ENCODE measurements around the gene OLA1. TPM values are rescaled to one million over a fixed set of nuclear protein-coding genes. Genes with fewer than 3 reads are reported as not detected.

The OLA1 gene
- total RNA-seq, 1 experiment from 2014 or later = 182 TPM

DNA sequence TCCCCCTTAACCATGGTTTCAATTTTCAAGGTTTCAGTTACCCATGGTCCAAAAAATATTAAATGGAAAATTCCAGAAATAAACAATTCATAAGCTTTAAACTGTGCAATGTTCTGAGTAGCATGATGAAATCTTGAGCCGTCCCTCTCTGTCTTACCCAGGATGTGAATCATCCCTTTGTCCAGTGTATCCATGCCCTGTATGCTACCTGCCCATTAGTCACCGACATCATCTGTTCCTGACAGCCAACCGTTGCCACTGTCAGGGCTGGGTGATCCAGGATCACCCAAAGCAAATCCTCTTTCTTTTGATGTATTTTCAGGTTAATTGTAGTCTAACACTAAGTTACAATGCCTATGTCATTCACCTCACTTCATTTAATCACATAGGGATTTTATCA, 15.7 kb upstream of the OLA1 start:
- no peaks in the 10 kb centered on the region for H3F3A ChIP-seq (ENCODE audit: low read length, unreplicated experiment)
- no peak overlapping the region for H3K4me3 ChIP-seq (ENCODE audit: low read length)
- H3K27ac ChIP-seq (ENCODE audit: low read length) = peak overlapping the region; percentile 69
- H3K9me3 ChIP-seq (ENCODE audit: low read length) = no peaks in the 10 kb centered on the region
- no peak overlapping the region for H3K9ac ChIP-seq (ENCODE audit: low read length)
- H3K79me2 ChIP-seq (ENCODE audit: low read length) = no peaks in the 10 kb centered on the region
- DNase-seq = peak; percentile 91
- POLR2A ChIA-PET (ENCODE audit: unreplicated experiment) = interaction anchor here (0.6 kb wide), 1 partner anchor 40 kb away, joined by 3 read pairs; no protein-coding TSS in a partner anchor
- H3K4me1 ChIP-seq (ENCODE audit: insufficient read depth, low read length) = peaks cover 12% of the 10 kb centered on the region
- H3K27me3 ChIP-seq (ENCODE audit: low read length) = no peaks in the 10 kb centered on the region
- peak overlapping the region; percentile 46 for H3K4me2 ChIP-seq (ENCODE audit: low read length)
- no peaks in the 10 kb centered on the region for H4K20me1 ChIP-seq (ENCODE audit: low read length)
- no peaks in the 10 kb centered on the region for H3K36me3 ChIP-seq (ENCODE audit: low read depth, low read length)
- intact Hi-C loops (cut with micrococcal nuclease) = loop anchor here (2.0 to 5.0 kb wide), 2 partner anchors 15 to 68 kb away; partner anchors contain the start of genes OLA1 and SP9
- no TSS peak for BruUV-seq (replicated peaks)
- no peaks in the 10 kb centered on the region; the same call in 1 of the 2 replicates for H3K9me2 ChIP-seq (replicated peaks; ENCODE audit: low read length)
- ATAC-seq = peak; percentile 100
- TF ChIP-seq, protein P1, sequence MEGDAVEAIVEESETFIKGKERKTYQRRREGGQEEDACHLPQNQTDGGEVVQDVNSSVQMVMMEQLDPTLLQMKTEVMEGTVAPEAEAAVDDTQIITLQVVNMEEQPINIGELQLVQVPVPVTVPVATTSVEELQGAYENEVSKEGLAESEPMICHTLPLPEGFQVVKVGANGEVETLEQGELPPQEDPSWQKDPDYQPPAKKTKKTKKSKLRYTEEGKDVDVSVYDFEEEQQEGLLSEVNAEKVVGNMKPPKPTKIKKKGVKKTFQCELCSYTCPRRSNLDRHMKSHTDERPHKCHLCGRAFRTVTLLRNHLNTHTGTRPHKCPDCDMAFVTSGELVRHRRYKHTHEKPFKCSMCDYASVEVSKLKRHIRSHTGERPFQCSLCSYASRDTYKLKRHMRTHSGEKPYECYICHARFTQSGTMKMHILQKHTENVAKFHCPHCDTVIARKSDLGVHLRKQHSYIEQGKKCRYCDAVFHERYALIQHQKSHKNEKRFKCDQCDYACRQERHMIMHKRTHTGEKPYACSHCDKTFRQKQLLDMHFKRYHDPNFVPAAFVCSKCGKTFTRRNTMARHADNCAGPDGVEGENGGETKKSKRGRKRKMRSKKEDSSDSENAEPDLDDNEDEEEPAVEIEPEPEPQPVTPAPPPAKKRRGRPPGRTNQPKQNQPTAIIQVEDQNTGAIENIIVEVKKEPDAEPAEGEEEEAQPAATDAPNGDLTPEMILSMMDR (conservative IDR thresholded peaks at IDR 0.05; ENCODE audit: low read depth, low read length) = no peak
- TF ChIP-seq EZH2phosphoT487 (IDR thresholded peaks at IDR 0.05; ENCODE audit: borderline replicate concordance, low read length) = no peak
- no peak for TF ChIP-seq EZH2 (IDR thresholded peaks at IDR 0.05; ENCODE audit: low read length, unreplicated experiment)
- CTCF ChIA-PET = interaction anchor here (0.6 kb wide), 1 partner anchor 17 kb away, joined by 3 read pairs; no protein-coding TSS in a partner anchor
- H2AFZ ChIP-seq (ENCODE audit: low read length) = peak overlapping the region; percentile 9

DNA sequence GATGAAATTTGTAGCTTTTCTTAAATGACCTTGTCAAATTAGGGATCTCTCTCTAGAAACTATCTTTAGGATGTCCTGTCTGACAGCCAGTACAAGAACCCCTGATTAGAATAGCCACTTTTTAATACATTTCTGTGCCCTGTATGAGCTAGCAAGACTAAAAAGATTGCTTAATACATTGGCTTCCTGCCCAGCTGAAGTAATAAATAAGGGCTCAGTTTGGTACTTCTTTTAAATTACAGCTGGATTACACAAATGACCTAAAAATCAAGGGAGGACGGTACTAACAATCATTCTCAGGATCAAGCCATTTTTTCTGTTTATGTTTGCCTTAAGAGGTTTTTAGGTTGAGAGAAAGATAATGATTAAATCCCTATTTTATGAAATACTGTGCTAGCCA, 11.6 kb upstream of the OLA1 start:
- no peaks in the 10 kb centered on the region for H3K36me3 ChIP-seq (ENCODE audit: low read depth, low read length)
- no peak overlapping the region for H3K9ac ChIP-seq (ENCODE audit: low read length)
- H4K20me1 ChIP-seq (ENCODE audit: low read length) = no peaks in the 10 kb centered on the region
- peak; percentile 53 for DNase-seq
- H3K79me2 ChIP-seq (ENCODE audit: low read length) = no peaks in the 10 kb centered on the region
- ChIA-PET CTCF (no interaction called here), POLR2A (ENCODE audit: unreplicated experiment) (no interaction called here)
- no peak overlapping the region for H3K27ac ChIP-seq (ENCODE audit: low read length)
- H3F3A ChIP-seq (ENCODE audit: low read length, unreplicated experiment) = no peaks in the 10 kb centered on the region
- no TSS peak for BruUV-seq (replicated peaks)
- no peaks in the 10 kb centered on the region for H3K9me3 ChIP-seq (ENCODE audit: low read length)
- H3K4me1 ChIP-seq (ENCODE audit: insufficient read depth, low read length) = peaks cover 11% of the 10 kb centered on the region
- TF ChIP-seq, protein P1 (conservative IDR thresholded peaks at IDR 0.05; ENCODE audit: low read depth, low read length) = no peak
- no peak for TF ChIP-seq EZH2 (IDR thresholded peaks at IDR 0.05; ENCODE audit: low read length, unreplicated experiment)
- H3K27me3 ChIP-seq (ENCODE audit: low read length) = no peaks in the 10 kb centered on the region
- intact Hi-C loops (cut with micrococcal nuclease) = loop anchor here (5.0 kb wide), 1 partner anchor 72 kb away; the partner anchor contains the start of gene SP9
- H3K4me3 ChIP-seq (ENCODE audit: low read length) = no peak overlapping the region
- H3K4me2 ChIP-seq (ENCODE audit: low read length) = no peak overlapping the region
- H2AFZ ChIP-seq (ENCODE audit: low read length) = no peak overlapping the region
- no peak for ATAC-seq
- no peaks in the 10 kb centered on the region; the same call in 1 of the 2 replicates for H3K9me2 ChIP-seq (replicated peaks; ENCODE audit: low read length)

DNA sequence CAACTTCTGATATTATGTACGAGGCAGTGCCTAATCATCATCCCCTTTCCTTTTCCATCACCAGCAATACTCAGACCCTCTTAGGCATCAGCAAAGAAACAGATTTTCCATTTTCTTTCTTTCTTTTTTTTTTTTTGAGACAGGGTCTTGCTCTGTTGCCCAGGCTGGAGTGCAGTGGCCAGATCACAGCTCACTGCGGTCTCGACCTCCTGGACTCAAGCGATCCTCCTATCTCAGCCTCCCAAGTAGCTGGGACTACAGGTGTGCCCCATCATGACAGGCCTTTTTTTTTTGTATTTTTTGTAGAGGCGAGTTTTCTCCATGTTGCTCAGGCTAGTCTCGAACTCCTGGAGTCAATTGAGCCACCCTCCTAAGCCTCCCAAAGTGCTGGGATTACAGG, 5.9 kb upstream of the OLA1 start:
- intact Hi-C loops (cut with micrococcal nuclease) = no loop called here

More for the DNA sequence above, 5.9 kb upstream of the OLA1 start:
- no peaks in the 10 kb centered on the region for H3K79me2 ChIP-seq (ENCODE audit: low read length)
- peaks cover 1% of the 10 kb centered on the region; the same call in 1 of the 2 replicates for H3K4me1 ChIP-seq (ENCODE audit: insufficient read depth, low read length)
- ATAC-seq (no peak), DNase-seq (no peak)
- no peaks in the 10 kb centered on the region for H4K20me1 ChIP-seq (ENCODE audit: low read length)
- no peak overlapping the region for H3K9ac ChIP-seq (ENCODE audit: low read length)
- no peak overlapping the region for H3K4me2 ChIP-seq (ENCODE audit: low read length)
- H3F3A ChIP-seq (ENCODE audit: low read length, unreplicated experiment) = no peaks in the 10 kb centered on the region
- H3K4me3 ChIP-seq (ENCODE audit: low read length) = no peak overlapping the region
- no TSS peak for BruUV-seq (replicated peaks)
- TF ChIP-seq, protein P1 (conservative IDR thresholded peaks at IDR 0.05; ENCODE audit: low read depth, low read length) = no peak
- no peak for TF ChIP-seq EZH2 (IDR thresholded peaks at IDR 0.05; ENCODE audit: low read length, unreplicated experiment)
- no peak for TF ChIP-seq EZH2phosphoT487 (IDR thresholded peaks at IDR 0.05; ENCODE audit: borderline replicate concordance, low read length)
- H3K9me3 ChIP-seq (ENCODE audit: low read length) = no peaks in the 10 kb centered on the region
- no peak overlapping the region for H2AFZ ChIP-seq (ENCODE audit: low read length)
- ChIA-PET POLR2A (ENCODE audit: unreplicated experiment) (no interaction called here), CTCF (interaction anchor here (0.5 kb wide), 1 partner anchor 30 kb away, joined by 3 read pairs; no protein-coding TSS in a partner anchor)
- no peaks in the 10 kb centered on the region for H3K9me2 ChIP-seq (replicated peaks; ENCODE audit: low read length)
- no peaks in the 10 kb centered on the region for H3K36me3 ChIP-seq (ENCODE audit: low read depth, low read length)
- H3K27me3 ChIP-seq (ENCODE audit: low read length) = no peaks in the 10 kb centered on the region
- no peak overlapping the region for H3K27ac ChIP-seq (ENCODE audit: low read length)

All from PC-3 (cell line).